ENCODE data around the gene EGR4.

DNA sequence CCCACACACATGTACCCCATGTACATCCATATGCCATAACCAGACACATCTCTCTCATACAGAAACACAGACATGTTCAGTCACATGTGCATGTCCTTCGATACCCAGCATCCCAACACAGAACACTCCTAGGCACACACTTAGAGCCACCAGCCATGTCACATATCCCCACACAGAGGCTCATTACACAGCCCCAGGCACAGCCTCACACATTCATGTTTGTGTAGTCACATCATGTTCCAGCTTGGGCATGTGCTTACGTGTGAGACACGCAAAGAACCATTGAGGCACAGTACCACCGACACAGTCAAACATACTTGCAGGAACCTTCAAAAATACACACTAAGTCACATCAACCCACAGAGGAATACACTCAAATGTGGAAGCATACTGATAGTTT, 26.3 kb downstream of the EGR4 start:
- TF ChIP-seq YY1 (IDR thresholded peaks at IDR 0.05; ENCODE audit: insufficient read depth, insufficient read length) (no peak), ZNF274 (IDR thresholded peaks at IDR 0.05; ENCODE audit: low read depth, low read length) (no peak), SUZ12 (IDR thresholded peaks at IDR 0.05; ENCODE audit: extremely low read depth, insufficient read depth, insufficient read length) (no peak)

Measured in NT2/D1 (cell line).